ENCODE data around the gene AIFM2. TPM values are rescaled to one million over a fixed set of nuclear protein-coding genes. Genes with fewer than 3 reads are reported as not detected.

Gene AIFM2
- total RNA-seq, 4 donors from 2014 or later, result 11.8 to 23.3 (median 16.9) TPM

- no peaks in the 10 kb centered on the region for H3K27me3 ChIP-seq
- 94 to 100% methylated on average over 5 to 6 of the region's 7 CpGs for whole genome bisulfite sequencing, 2 donors (ENCODE audit: low coverage in 1 of 2)
- peaks cover 0 to 8% (median 0%) of the 10 kb centered on the region in 3 donors for H3K4me1 ChIP-seq
- H3K4me3 ChIP-seq, result no peak overlapping the region
- ATAC-seq, result no peak
- no peak overlapping the region for H3K27ac ChIP-seq
- no peaks in the 10 kb centered on the region for H3K9me3 ChIP-seq
- peaks cover 0 to 89% of the 10 kb centered on the region in 2 donors for H3K36me3 ChIP-seq
- TF ChIP-seq POLR2A (IDR thresholded peaks at IDR 0.05) (no peak), POLR2AphosphoS5 (IDR thresholded peaks at IDR 0.05) (no peak), EP300 (IDR thresholded peaks at IDR 0.05) (no peak), CTCF (IDR thresholded peaks at IDR 0.05) (no peak)
Observed at GRCh38 chr10:70119197-70119596, 13.4 kb downstream of the AIFM2 start.

DNA sequence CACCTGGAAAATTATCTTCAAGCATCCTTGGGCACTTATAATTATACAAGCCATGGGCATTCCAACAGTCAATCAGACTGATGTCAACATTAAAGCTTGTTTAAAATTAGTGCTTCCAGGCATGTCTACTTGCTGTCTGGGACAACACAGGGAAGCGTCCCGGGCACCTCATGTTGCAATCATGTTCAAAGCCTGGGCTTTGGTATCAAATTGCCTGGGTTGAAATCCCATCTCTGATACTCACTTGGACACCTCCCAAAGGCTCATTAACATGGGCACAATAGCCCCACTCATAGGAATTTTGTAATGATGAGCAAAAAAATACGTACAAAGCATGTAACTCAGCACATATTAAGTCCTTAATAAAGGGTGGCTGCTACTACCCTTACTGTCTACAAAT, 14.4 kb downstream of the AIFM2 start:
- no peak for ATAC-seq
- H3K9me3 ChIP-seq, result no peaks in the 10 kb centered on the region
- peaks cover 0 to 91% of the 10 kb centered on the region in 2 donors for H3K36me3 ChIP-seq
- no peak overlapping the region for H3K4me3 ChIP-seq
- 70 to 83% methylated on average over 1 to 3 of the region's 3 CpGs for WGBS, 2 donors (ENCODE audit: low coverage in 1 of 2)
- no peak overlapping the region for H3K27ac ChIP-seq
- no peaks in the 10 kb centered on the region for H3K27me3 ChIP-seq
- TF ChIP-seq POLR2AphosphoS5 (IDR thresholded peaks at IDR 0.05), result no peak
- TF ChIP-seq POLR2A (IDR thresholded peaks at IDR 0.05), result no peak
- no peak for TF ChIP-seq CTCF (IDR thresholded peaks at IDR 0.05)
- TF ChIP-seq EP300 (IDR thresholded peaks at IDR 0.05), result no peak
- peaks cover 0 to 8% (median 0%) of the 10 kb centered on the region in 3 donors for H3K4me1 ChIP-seq

DNA sequence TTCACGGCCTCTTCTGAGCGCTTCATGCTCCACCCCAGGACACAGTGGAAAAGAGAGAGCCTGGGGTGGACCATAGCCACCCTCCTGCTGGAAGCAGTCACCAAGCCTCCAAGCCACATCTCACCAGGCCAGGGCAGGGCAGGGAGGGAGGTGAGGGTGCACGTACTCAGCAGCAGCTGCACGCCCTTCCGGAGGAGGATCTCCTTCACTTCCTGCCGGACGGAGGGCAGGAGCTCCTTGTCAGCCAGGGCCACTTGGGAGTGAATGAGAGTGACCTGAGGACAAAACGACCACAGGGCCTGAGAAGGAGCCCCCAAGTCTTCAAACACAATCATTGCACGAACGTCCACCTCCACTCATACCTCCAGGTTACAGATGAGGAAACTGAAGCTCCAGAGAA, 15.0 kb downstream of the AIFM2 start:
- no peak for ATAC-seq
- Histone ChIP-seq H3K27me3 (no peaks in the 10 kb centered on the region), H3K27ac (no peak overlapping the region), H3K9me3 (no peaks in the 10 kb centered on the region), H3K36me3 (peaks cover 0 to 91% of the 10 kb centered on the region in 2 donors), H3K4me1 (peaks cover 0 to 8% (median 0%) of the 10 kb centered on the region in 3 donors), H3K4me3 (no peak overlapping the region)
- TF ChIP-seq POLR2A (IDR thresholded peaks at IDR 0.05), result no peak
- no peak for TF ChIP-seq EP300 (IDR thresholded peaks at IDR 0.05)
- TF ChIP-seq CTCF (IDR thresholded peaks at IDR 0.05), result no peak
- TF ChIP-seq POLR2AphosphoS5 (IDR thresholded peaks at IDR 0.05), result no peak
- WGBS, 2 donors (ENCODE audit: low coverage in 1 of 2), result 40% methylated on average over 1 of the region's 10 CpGs; no CpG with 5 or more reads in 1 of the 2 donors

DNA sequence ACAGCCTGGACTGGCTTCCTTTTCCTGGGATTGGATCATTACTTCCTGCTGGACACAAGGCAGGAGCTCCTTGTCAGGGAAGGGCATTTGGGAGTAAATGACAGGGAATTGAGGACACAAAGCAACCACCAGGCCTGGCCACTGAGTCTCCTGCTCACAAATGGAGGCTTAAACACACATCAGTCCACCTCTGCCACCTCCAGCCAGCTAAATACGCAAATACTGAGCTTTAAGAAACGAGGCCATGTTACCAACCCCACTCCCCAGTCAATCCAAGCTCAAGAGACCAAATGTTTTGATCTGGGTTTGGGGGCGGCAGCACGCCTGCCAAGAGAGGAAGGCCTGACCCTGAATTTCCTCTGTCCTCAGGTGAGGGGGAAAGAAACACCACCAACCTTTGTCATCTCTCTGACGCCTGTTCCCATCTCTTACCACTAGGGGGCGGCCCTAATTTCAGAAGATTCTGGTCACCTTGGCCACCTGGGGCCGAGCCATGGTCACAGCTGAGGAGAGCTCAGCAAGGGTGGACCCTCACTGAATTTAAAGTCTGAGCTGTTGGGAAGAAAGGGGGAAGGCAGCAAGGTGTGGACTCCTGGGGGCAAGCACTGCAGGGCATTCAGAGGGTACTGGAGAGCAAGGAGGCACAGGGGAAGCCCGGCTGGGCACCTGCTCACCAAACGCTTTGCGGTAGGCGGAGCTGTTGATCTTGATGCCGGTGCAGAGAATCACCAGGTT, 16.5 kb downstream of the AIFM2 start:
- 14 to 36% methylated on average over 3 to 5 of the region's 12 CpGs for WGBS, 2 donors (ENCODE audit: low coverage in 1 of 2)
- Histone ChIP-seq H3K27ac (no peak overlapping the region), H3K27me3 (no peaks in the 10 kb centered on the region), H3K36me3 (peaks cover 0 to 91% of the 10 kb centered on the region in 2 donors), H3K4me3 (no peak overlapping the region), H3K4me1 (peaks cover 0 to 8% (median 0%) of the 10 kb centered on the region in 3 donors), H3K9me3 (no peaks in the 10 kb centered on the region)
- no peak for TF ChIP-seq EP300 (IDR thresholded peaks at IDR 0.05)
- no peak for TF ChIP-seq POLR2AphosphoS5 (IDR thresholded peaks at IDR 0.05)
- TF ChIP-seq POLR2A (IDR thresholded peaks at IDR 0.05), result no peak
- peak; percentile 68 to 90 (median 78) for TF ChIP-seq CTCF (IDR thresholded peaks at IDR 0.05)
- peak; percentile 53 for ATAC-seq

GRCh38 chr10:70114902-70115301, 17.7 kb downstream of the AIFM2 start:
- H3K36me3 ChIP-seq, result peaks cover 0 to 91% of the 10 kb centered on the region in 2 donors
- peaks cover 0 to 8% (median 0%) of the 10 kb centered on the region in 3 donors for H3K4me1 ChIP-seq
- no peak overlapping the region for H3K27ac ChIP-seq
- H3K4me3 ChIP-seq, result no peak overlapping the region
- TF ChIP-seq EP300 (IDR thresholded peaks at IDR 0.05) (no peak), CTCF (IDR thresholded peaks at IDR 0.05) (no peak), POLR2AphosphoS5 (IDR thresholded peaks at IDR 0.05) (no peak), POLR2A (IDR thresholded peaks at IDR 0.05) (no peak)
- no peak for ATAC-seq
- H3K9me3 ChIP-seq, result no peaks in the 10 kb centered on the region
- 96% methylated on average over 4 of the region's 15 CpGs; no CpG with 5 or more reads in 1 of the 2 donors for WGBS, 2 donors (ENCODE audit: low coverage in 1 of 2)
- H3K27me3 ChIP-seq, result no peaks in the 10 kb centered on the region
